SK-N-SH (cell line): ENCODE measurements around the gene PRSS8.

Experiments used
- CTCF ChIP-seq: fragments of 200-600 bp; sonication (generic); IDR thresholded peaks from 2 replicates; pipeline ENCODE4 v1.6.1; 2017; ENCODE audit warnings: antibody characterized with exemption, mild to moderate bottlenecking, moderate library complexity
- EZH2phosphoT487 ChIP-seq: fragments of 200-600 bp; sonication (generic); IDR thresholded peaks from 2 replicates; pipeline ENCODE4 v1.6.1; 2017; ENCODE audit warnings: low read depth, mixed run types, mild to moderate bottlenecking, antibody characterized with exemption, moderate library complexity, borderline replicate concordance
- POLR2AphosphoS5 ChIP-seq: IDR thresholded peaks from 2 replicates; pipeline ENCODE4 v1.6.1; 2012; ENCODE audit warnings: low read depth, low read length
- RCOR1 ChIP-seq: fragments of 150-350 bp; IDR thresholded peaks from 2 replicates; pipeline ENCODE4 v1.6.1; 2017; ENCODE audit warnings: antibody characterized with exemption, low read length
- TCF12 ChIP-seq: IDR thresholded peaks from 2 replicates; pipeline ENCODE4 v1.4.0; 2012

- no peak for TF ChIP-seq CTCF
- TF ChIP-seq RCOR1 = no peak
- TF ChIP-seq POLR2AphosphoS5 = no peak
- TF ChIP-seq EZH2phosphoT487 = no peak
- no peak for TF ChIP-seq TCF12
Observed at GRCh38 chr16:31167315-31167714, 31.8 kb upstream of the PRSS8 start.
